Keratinocyte (primary cell): Measurements from ENCODE around the gene CGNL1. TPM values are rescaled to one million over a fixed set of nuclear protein-coding genes. Genes with fewer than 3 reads are reported as not detected.
A peak's percentile ranks its signal among the peaks of the same experiment; 100 is the strongest.

Experiments
- DNase-seq: peaks from one replicate; pipeline ENCODE4 v3.0.0-alpha.2; 2011; ENCODE audit warnings: low read depth, missing footprints, low spot score
- FAIRE-seq: peaks from 2 replicates; lab custom pipeline; 2011; peaks lifted over from hg19 to GRCh38; lab: Jason Lieb, UNC
- H2AFZ ChIP-seq: 2 replicates; pipeline ENCODE4 v1.6.0; 2012; ENCODE audit warnings: low read length, control low read depth, inconsistent platforms; ENCODE audit not compliant: control insufficient read depth
- H3K27ac ChIP-seq: 2 replicates; pipeline ENCODE4 v1.5.1; 2011; ENCODE audit warnings: low read length; ENCODE audit not compliant: control insufficient read depth, insufficient read depth
- H3K27me3 ChIP-seq: 3 replicates; pipeline ENCODE4 v1.6.0; 2011; ENCODE audit warnings: low read length; ENCODE audit not compliant: control insufficient read depth, insufficient read depth; ENCODE audit errors: extremely low read depth
- H3K36me3 ChIP-seq, 2 experiments: 2 replicates in 1 of 2; 3 replicates in 1 of 2; pipeline ENCODE4 v1.5.1; 2011; ENCODE audit warnings: low read length in 2 of 2, mild to moderate bottlenecking in 1 of 2; ENCODE audit not compliant: control insufficient read depth in 2 of 2, insufficient read depth in 2 of 2; ENCODE audit errors: extremely low read depth in 1 of 2
- H3K4me1 ChIP-seq: 3 replicates; pipeline ENCODE4 v1.5.1; 2011; ENCODE audit warnings: low read length; ENCODE audit not compliant: control insufficient read depth, insufficient read depth; ENCODE audit errors: extremely low read depth
- H3K4me2 ChIP-seq: 3 replicates; pipeline ENCODE4 v1.6.0; 2011; ENCODE audit warnings: low read depth, low read length; ENCODE audit not compliant: control insufficient read depth, insufficient read depth; ENCODE audit errors: extremely low read depth
- H3K4me3 ChIP-seq, 3 experiments: fragments of 200-600 bp in 1 of 3; sonication (generic) in 1 of 3; 2 replicates in 2 of 3; 3 replicates in 1 of 3; pipeline ENCODE4 v1.5.1; 2011 to 2016; ENCODE audit warnings: low read length in 3 of 3, mild to moderate bottlenecking in 3 of 3, control low read depth in 2 of 3, inconsistent platforms in 1 of 3, low read depth in 1 of 3, mixed read lengths in 1 of 3, mixed run types in 1 of 3, moderate library complexity in 1 of 3; ENCODE audit not compliant: control insufficient read depth in 2 of 3, insufficient read depth in 2 of 3; ENCODE audit errors: extremely low read depth in 1 of 3
- H3K79me2 ChIP-seq: 2 replicates; pipeline ENCODE4 v1.6.0; 2012; ENCODE audit warnings: low read length; ENCODE audit not compliant: control insufficient read depth, insufficient read depth
- H3K9ac ChIP-seq: 3 replicates; pipeline ENCODE4 v1.6.0; 2011; ENCODE audit warnings: low read length; ENCODE audit not compliant: control insufficient read depth, insufficient read depth; ENCODE audit errors: extremely low read depth
- H3K9me1 ChIP-seq: 3 replicates; pipeline ENCODE4 v1.6.0; 2011; ENCODE audit warnings: low read length; ENCODE audit not compliant: control insufficient read depth, insufficient read depth; ENCODE audit errors: extremely low read depth
- H3K9me3 ChIP-seq: 2 replicates; pipeline ENCODE4 v1.5.1; 2012; ENCODE audit warnings: low read depth, low read length; ENCODE audit not compliant: control insufficient read depth
- H4K20me1 ChIP-seq: 3 replicates; pipeline ENCODE4 v1.6.0; 2011; ENCODE audit warnings: low read length; ENCODE audit not compliant: control insufficient read depth, insufficient read depth; ENCODE audit errors: extremely low read depth
- EZH2 ChIP-seq: IDR thresholded peaks from one replicate; pipeline ENCODE4 v1.6.1; 2012; ENCODE audit warnings: inconsistent platforms, mild to moderate bottlenecking, low read length, moderate library complexity
- dilution Hi-C: fragments of 300-500 bp; cut with MboI; formaldehyde crosslinking; loops from one replicate; pipeline ENCODE4 v1.7.0; 2020; ENCODE audit warnings: low sequenced_read_pairs; ENCODE audit not compliant: extremely low pct_ligation_motif_present
- polyA plus RNA-seq, 5 experiments: library from polyadenylated mRNA; depleted of rRNA in 3 of 5; stranded (reverse) in 3 of 5; stranded (forward) in 1 of 5; unstranded in 1 of 5; fragments of >200 nt; gene quantifications; 1 replicate in 1 of 5; 2 replicates in 3 of 5; 3 replicates in 1 of 5; pipeline versions ENCODE4 v1.2.1 to v1.2.3, GENCODE V29; 2011 to 2012; ENCODE audit warnings: missing spikeins in 2 of 5, low read depth in 1 of 5, low replicate concordance in 1 of 5
- TF ChIP-seq, protein P1 (sequence below), 3 experiments: IDR thresholded peaks in 1 of 3; conservative IDR thresholded peaks in 1 of 3; optimal IDR thresholded peaks in 1 of 3; 2 replicates in 2 of 3; 3 replicates in 1 of 3; pipeline versions ENCODE3 to v1.5.1; 2011; ENCODE audit warnings: low read length in 3 of 3, mild to moderate bottlenecking in 3 of 3, moderate library complexity in 2 of 3, control low read depth in 1 of 3, inconsistent platforms in 1 of 3; ENCODE audit not compliant: insufficient read depth in 2 of 3; ENCODE audit errors: extremely low read depth in 1 of 3

CGNL1 gene
- polyA plus RNA-seq, 1 donor (not counting 4 experiments of a cell fraction or from before 2014, with no cell fraction given): 0.05 TPM

DNA sequence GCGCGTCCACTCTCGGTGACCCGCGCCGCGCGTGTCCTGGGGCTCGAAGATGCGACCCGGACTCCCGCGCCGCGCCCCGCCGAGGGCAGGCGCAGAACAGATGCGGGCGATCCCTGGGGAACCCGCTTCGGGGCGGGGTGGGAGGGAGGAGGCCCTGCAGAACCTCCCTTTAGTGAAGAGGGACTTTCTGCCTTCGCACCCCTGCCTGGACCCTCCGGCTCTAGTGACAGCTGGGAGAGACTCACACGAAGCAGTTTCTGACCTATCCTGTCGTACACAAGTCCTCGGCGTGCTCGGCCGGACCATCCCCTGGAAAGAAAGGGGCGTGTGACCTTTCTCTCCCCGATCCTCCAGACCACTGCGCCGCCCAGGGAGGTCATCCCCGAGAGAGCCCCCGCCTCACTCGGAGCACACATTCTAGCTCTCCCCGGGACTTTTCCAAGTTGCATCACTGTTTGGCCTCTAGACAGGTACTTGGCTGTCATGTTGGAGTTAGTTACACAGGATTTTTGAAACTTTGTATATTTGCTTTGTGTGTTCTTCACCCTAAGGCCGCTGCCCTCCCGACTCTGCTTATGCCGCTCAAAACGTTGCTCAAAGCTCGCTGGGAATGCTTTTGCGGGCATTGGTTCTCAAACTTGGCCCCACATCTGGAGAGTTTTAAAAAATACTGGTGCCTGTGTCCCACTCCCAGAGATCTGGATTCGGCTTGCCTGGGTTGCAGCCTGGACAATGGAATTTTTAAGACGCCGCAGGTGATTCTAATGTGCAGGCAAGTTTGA is 582 bp downstream of the CGNL1 start:
- Histone ChIP-seq H3K4me1 (peaks cover 4% of the 10 kb centered on the region), H3K9ac (no peak overlapping the region), H3K27ac (no peak overlapping the region), H3K9me3 (no peaks in the 10 kb centered on the region), H2AFZ (peak overlapping the region; percentile 26), H3K36me3 (no peaks in the 10 kb centered on the region), H3K9me1 (no peaks in the 10 kb centered on the region), H3K4me2 (peak overlapping the region; percentile 76), H3K4me3 (peak overlapping the region; percentile 26 to 63 (median 47)), H3K27me3 (peaks cover 33% of the 10 kb centered on the region), H3K79me2 (no peaks in the 10 kb centered on the region), H4K20me1 (no peaks in the 10 kb centered on the region)
- FAIRE-seq (no peak), DNase-seq (no peak)
- TF ChIP-seq, protein P1, sequence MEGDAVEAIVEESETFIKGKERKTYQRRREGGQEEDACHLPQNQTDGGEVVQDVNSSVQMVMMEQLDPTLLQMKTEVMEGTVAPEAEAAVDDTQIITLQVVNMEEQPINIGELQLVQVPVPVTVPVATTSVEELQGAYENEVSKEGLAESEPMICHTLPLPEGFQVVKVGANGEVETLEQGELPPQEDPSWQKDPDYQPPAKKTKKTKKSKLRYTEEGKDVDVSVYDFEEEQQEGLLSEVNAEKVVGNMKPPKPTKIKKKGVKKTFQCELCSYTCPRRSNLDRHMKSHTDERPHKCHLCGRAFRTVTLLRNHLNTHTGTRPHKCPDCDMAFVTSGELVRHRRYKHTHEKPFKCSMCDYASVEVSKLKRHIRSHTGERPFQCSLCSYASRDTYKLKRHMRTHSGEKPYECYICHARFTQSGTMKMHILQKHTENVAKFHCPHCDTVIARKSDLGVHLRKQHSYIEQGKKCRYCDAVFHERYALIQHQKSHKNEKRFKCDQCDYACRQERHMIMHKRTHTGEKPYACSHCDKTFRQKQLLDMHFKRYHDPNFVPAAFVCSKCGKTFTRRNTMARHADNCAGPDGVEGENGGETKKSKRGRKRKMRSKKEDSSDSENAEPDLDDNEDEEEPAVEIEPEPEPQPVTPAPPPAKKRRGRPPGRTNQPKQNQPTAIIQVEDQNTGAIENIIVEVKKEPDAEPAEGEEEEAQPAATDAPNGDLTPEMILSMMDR (optimal IDR thresholded peaks at IDR 0.05 in 1 of 3, IDR thresholded peaks at IDR 0.05 in 1 of 3, conservative IDR thresholded peaks at IDR 0.05 in 1 of 3; ENCODE audit: extremely low read depth in 1 of 3, insufficient read depth in 2 of 3, low read length in 3 of 3): no peak
- TF ChIP-seq EZH2: peak; percentile 84
- dilution Hi-C loops: no loop called here

DNA sequence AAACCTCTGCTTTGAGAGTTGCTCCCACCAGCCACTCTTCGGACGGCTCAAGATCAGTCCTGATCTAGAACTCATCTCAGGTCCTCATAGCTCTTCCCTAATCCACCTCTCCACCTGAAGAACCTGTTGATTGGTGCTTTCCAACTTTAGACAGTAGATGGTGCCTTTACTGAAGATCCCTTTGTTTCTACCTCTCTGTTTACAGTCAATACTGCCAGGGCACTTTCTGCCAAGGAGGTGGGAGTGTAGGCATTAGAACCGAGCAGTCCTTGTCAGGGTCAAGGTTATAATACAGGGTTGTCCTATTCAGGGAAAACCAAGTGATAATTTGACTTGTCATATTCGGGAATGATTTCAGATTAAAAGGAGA is 1.2 kb downstream of the CGNL1 start:
- FAIRE-seq: peak; percentile 66
- no peaks in the 10 kb centered on the region for H3K9me1 ChIP-seq
- H3K4me3 ChIP-seq: no peak overlapping the region
- H2AFZ ChIP-seq: no peak overlapping the region
- H3K4me2 ChIP-seq: peak overlapping the region; percentile 76
- H3K9me3 ChIP-seq: no peaks in the 10 kb centered on the region
- H3K4me1 ChIP-seq: peaks cover 4% of the 10 kb centered on the region
- TF ChIP-seq, protein P1 (optimal IDR thresholded peaks at IDR 0.05 in 1 of 3, IDR thresholded peaks at IDR 0.05 in 1 of 3, conservative IDR thresholded peaks at IDR 0.05 in 1 of 3; ENCODE audit: extremely low read depth in 1 of 3, insufficient read depth in 2 of 3, low read length in 3 of 3): peak; percentile 14 to 27 (median 20)
- TF ChIP-seq EZH2: no peak
- no peaks in the 10 kb centered on the region for H4K20me1 ChIP-seq
- no peak overlapping the region for H3K27ac ChIP-seq
- peaks cover 33% of the 10 kb centered on the region for H3K27me3 ChIP-seq
- H3K79me2 ChIP-seq: no peaks in the 10 kb centered on the region
- no peak overlapping the region for H3K9ac ChIP-seq
- DNase-seq: no peak
- no peaks in the 10 kb centered on the region for H3K36me3 ChIP-seq
- dilution Hi-C loops: no loop called here
